ENCODE results near the gene SREBF1. TPM values are rescaled to one million over a fixed set of nuclear protein-coding genes. Genes with fewer than 3 reads are reported as not detected.

SREBF1 gene
- total RNA-seq, 1 experiment from 2014 or later = 298 TPM

DNA sequence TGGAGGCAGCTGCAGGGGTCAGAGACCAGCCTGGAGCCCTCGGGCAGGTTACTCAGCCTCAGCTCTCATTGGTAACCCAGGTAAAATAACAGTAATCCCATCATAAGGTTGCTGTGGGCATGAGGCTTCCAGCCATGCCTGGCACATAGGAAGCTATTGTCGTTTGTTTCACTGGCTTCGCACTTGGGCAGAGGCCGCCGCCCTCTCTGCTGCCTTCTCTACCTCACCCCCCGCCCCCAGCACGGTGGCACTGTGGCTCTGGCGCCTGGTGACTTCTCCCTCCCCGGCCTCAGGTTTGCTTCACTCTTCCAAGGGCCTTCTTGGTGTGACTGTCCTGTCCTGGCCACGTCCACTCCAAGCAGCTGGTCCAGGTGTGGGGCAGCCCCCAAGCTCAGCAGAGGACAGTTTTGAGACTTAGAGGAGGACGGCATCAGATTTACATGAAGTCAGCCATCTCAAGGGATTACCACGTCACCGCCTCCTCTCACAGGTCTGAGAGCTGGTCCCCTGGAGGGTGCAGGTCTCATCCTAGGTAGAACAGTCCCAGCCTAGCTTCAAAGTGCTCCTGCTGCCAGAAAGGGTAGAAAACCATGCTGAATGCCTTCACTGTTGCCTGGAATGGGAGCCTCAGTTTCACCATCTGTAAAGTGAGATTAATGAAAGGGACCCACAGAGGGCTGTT, 34.8 kb downstream of the SREBF1 start:
- no peak overlapping the region for H3K27ac ChIP-seq (ENCODE audit: low read depth, low read length)
- no TSS peak for BruUV-seq (replicated peaks)
- TF ChIP-seq EZH2phosphoT487 (IDR thresholded peaks at IDR 0.05; ENCODE audit: borderline replicate concordance) = no peak
- TF ChIP-seq, protein P1, sequence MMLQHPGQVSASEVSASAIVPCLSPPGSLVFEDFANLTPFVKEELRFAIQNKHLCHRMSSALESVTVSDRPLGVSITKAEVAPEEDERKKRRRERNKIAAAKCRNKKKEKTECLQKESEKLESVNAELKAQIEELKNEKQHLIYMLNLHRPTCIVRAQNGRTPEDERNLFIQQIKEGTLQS (IDR thresholded peaks at IDR 0.05) = no peak
- no peak for TF ChIP-seq CBX3 (IDR thresholded peaks at IDR 0.05; ENCODE audit: low read depth)
- TF ChIP-seq RAD21 (IDR thresholded peaks at IDR 0.05; ENCODE audit: low read depth) = no peak
- ChIA-PET RAD21 (ENCODE audit: low non-redundant PET in 1 of 2, low total read pairs in 2 of 2, uncharacterized antibody in 2 of 2, unreplicated experiment in 2 of 2) (no interaction called here), POLR2A (interaction anchor here (1.1 kb wide), 1 partner anchor 34 kb away, joined by 4 read pairs; no protein-coding TSS in a partner anchor), CTCF (no interaction called here)
- H3K36me3 ChIP-seq (ENCODE audit: control insufficient read depth in 1 of 2, insufficient read depth in 2 of 2, low read length in 2 of 2) = peaks cover 4 to 7% of the 10 kb centered on the region in 2 experiments; a peak in 3 of 4 replicates
- H3K4me1 ChIP-seq (ENCODE audit: control insufficient read depth in 1 of 2, insufficient read depth in 2 of 2, low read length in 2 of 2) = peaks cover 0 to 5% of the 10 kb centered on the region in 2 experiments; a peak in 1 of 4 replicates
- no peak overlapping the region for H3K9ac ChIP-seq (ENCODE audit: low read length)
- no peaks in the 10 kb centered on the region for H3K9me3 ChIP-seq (ENCODE audit: control insufficient read depth in 1 of 2, insufficient read depth in 1 of 2, low read depth in 1 of 2, low read length in 2 of 2)
- H3K9me2 ChIP-seq (ENCODE audit: insufficient read depth) = no peaks in the 10 kb centered on the region
- no peaks in the 10 kb centered on the region for H3K27me3 ChIP-seq (ENCODE audit: insufficient read depth, low read length)
- no peak overlapping the region for H3K4me3 ChIP-seq (replicated peaks in 1 of 2; ENCODE audit: low read depth in 1 of 2, low read length in 2 of 2)
- H3K79me2 ChIP-seq (ENCODE audit: insufficient read depth, low read length) = no peaks in the 10 kb centered on the region
- H4K20me1 ChIP-seq (ENCODE audit: insufficient read depth) = no peaks in the 10 kb centered on the region
- no peak for DNase-seq (ENCODE audit: low read depth, low spot score)
- no peak overlapping the region for H3K4me2 ChIP-seq (ENCODE audit: low read length)
- no peak overlapping the region for H2AFZ ChIP-seq (ENCODE audit: low read depth, low read length, poor library complexity, severe bottlenecking)
- ATAC-seq = no peak
- intact Hi-C loops (cut with micrococcal nuclease) = no loop called here

DNA sequence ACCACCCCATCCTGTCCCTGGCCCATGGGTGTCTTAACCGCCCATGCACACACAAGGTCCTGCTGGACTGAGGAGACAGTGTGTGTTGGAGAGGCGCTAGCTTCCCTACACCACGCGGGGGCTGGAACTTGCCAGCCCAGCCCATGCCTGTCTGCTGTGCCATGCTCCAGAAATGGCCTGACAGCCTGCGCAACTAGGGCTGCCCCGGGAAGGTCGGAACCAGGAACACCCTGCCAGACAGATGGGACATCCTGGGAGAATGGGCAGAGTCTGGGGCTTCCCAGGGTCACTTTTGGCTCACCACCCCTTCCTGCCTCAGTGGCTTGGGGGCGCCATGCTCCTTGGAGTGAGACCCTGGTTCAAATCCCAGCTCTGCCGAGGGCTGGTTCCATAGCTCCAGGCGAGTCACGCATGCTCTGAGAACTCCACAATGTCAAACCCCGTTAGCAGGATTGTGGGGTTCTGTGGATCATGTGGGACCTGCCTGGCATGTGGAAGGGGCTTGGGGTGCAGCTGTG, 36.2 kb downstream of the SREBF1 start:
- TF ChIP-seq RAD21 (IDR thresholded peaks at IDR 0.05; ENCODE audit: low read depth) (peak; percentile 26; the same call in 1 of the 2 replicates), CEBPB (IDR thresholded peaks at IDR 0.05; ENCODE audit: low read depth) (no peak)
- DNase-seq (ENCODE audit: low read depth, low spot score) (no peak), ATAC-seq (0 out of 2 replicates have a peak, but pooled peaks have one; percentile 21)
- ChIA-PET CTCF (no interaction called here), RAD21 (ENCODE audit: low non-redundant PET in 1 of 2, low total read pairs in 2 of 2, uncharacterized antibody in 2 of 2, unreplicated experiment in 2 of 2) (no interaction called here), POLR2A (no interaction called here)
- H4K20me1 ChIP-seq (ENCODE audit: insufficient read depth) = no peaks in the 10 kb centered on the region
- peaks cover 0 to 2% of the 10 kb centered on the region in 2 experiments; a peak in 1 of 4 replicates for H3K4me1 ChIP-seq (ENCODE audit: control insufficient read depth in 1 of 2, insufficient read depth in 2 of 2, low read length in 2 of 2)
- H3K27ac ChIP-seq (ENCODE audit: low read depth, low read length) = no peak overlapping the region
- no peaks in the 10 kb centered on the region for H3K9me3 ChIP-seq (ENCODE audit: control insufficient read depth in 1 of 2, insufficient read depth in 1 of 2, low read depth in 1 of 2, low read length in 2 of 2)
- H3K9me2 ChIP-seq (ENCODE audit: insufficient read depth) = no peaks in the 10 kb centered on the region
- no peaks in the 10 kb centered on the region for H3K79me2 ChIP-seq (ENCODE audit: insufficient read depth, low read length)
- no peak overlapping the region for H3K4me3 ChIP-seq (replicated peaks in 1 of 2; ENCODE audit: low read depth in 1 of 2, low read length in 2 of 2)
- intact Hi-C loops (cut with micrococcal nuclease) = no loop called here
- H3K27me3 ChIP-seq (ENCODE audit: insufficient read depth, low read length) = no peaks in the 10 kb centered on the region
- H3K36me3 ChIP-seq (ENCODE audit: control insufficient read depth in 1 of 2, insufficient read depth in 2 of 2, low read length in 2 of 2) = peaks cover 2 to 5% of the 10 kb centered on the region in 2 experiments; a peak in 2 of 4 replicates
- H2AFZ ChIP-seq (ENCODE audit: low read depth, low read length, poor library complexity, severe bottlenecking) = no peak overlapping the region
- H3K4me2 ChIP-seq (ENCODE audit: low read length) = no peak overlapping the region
- no TSS peak for BruUV-seq (replicated peaks)
- H3K9ac ChIP-seq (ENCODE audit: low read length) = no peak overlapping the region

Measured in HCT116 (cell line).